HG02885 (cell line): ENCODE data around the gene PAQR3.

Experiments
- ATAC-seq: cut with Tn5 transposase; IDR thresholded peaks from one replicate; pipeline ENCODE4 v1.9.1; 2021; ENCODE audit warnings: mild to moderate bottlenecking; ENCODE audit not compliant: unreplicated experiment, poor library complexity

PAQR3 gene

DNA sequence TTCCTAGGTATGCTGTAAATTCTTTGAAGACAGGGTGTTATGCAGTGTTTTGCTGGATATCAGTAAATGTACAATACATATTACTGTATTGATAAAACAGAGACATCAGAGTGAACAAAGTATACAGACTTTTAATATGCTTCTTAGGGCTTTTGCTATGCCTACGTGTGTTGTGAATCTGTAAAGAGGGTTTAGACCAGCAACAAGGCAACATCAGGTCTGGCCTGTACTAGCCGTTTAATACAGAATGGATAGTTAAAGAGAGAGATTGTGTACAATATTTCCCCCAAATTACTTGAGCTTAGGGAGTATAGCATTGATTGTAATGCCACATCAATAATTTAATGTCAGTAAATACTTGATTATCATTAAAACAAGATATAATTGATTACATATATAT lies 75.2 kb downstream of the PAQR3 start:
- ATAC-seq: peak; percentile 9

DNA sequence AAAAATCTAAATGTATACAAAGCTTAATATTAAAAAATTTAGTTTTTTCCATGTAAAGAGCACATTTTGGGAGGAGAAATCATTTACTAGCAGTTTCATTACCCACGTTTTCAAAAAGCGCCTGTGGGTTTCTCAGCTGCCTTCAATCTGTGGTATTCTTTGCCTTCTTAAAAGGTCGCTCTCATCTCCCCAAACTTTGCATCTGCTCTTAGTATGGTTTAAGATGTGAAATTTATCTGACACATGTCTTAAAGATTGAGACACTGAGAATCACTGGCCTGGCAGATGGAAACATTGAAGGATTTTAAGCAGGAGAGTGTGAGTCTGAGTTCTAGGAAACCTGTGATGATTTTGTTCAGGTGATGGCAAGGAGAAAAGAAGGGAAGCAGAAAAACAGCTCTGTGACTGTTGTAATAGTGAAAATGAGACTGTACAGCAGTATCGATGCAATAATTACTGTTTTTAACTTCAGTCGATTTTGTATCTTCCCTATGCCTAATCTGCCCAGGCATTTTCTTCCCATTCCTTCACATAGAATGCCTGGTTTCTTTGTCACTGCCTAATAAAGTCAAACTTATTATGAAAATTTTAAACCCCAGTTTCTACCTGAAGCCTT lies 75.9 kb downstream of the PAQR3 start:
- peak; percentile 66 for ATAC-seq

DNA sequence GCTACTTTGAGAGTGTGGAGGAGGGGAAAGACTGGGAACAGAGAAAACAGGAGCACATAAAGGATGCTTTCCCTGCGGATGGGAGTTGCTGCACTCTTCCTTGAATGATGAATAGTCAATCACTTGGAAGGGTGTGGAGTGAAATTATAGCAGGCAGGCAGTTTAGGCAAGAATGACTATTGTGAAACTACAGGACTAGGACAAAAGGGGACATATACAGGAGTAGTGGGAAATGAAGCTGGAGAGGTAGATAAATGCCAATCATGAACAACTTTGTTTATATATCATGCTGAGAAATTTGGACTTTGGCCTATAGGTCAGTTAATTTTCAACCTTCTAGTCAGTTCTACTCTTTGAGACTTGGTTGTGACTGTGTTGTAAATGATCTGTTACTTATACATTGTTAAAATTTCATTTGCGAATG lies 76.9 kb downstream of the PAQR3 start:
- no peak for ATAC-seq
